ENCODE measurements around the gene ZNF81. TPM values are rescaled to one million over a fixed set of nuclear protein-coding genes. Genes with fewer than 3 reads are reported as not detected.
"Not testable (repeated sequence)": the region's sequence is repeated elsewhere in the genome, so short reads cannot be mapped to it uniquely, and the experiment has no call there.

The ZNF81 gene
- total and polyA plus RNA-seq, 4 donors = 0.74 to 5.4 (median 2.0) TPM

DNA sequence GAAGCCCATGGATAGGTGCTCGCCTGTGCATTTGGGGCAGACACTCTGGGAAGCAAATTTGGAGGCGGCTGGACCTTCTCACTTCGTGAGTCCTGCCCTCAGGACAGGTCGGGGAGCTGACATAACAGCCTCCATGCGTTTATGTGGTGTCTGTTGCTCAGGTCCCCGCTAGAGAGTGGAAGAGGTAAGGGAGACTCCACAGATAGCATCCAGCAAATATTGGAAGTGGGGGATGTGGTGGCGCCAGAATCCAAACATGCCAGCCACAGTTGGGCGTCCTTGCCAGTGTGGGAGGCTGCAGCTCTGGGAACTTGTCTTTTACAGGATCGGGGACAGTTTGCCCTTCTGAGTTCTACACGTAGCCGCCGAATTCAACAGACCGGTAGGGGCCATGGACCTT, 119.3 kb downstream of the ZNF81 start:
- TF ChIP-seq GABPA (IDR thresholded peaks at IDR 0.05 in 1 of 2, conservative IDR thresholded peaks at IDR 0.05 in 1 of 2) (no peak), HNF4G (IDR thresholded peaks at IDR 0.05) (no peak), REST (IDR thresholded peaks at IDR 0.05) (no peak), RAD21 (IDR thresholded peaks at IDR 0.05) (no peak), CTCF (IDR thresholded peaks at IDR 0.05; ENCODE audit: low read depth, low read length, missing input control) (no peak), YY1 (IDR thresholded peaks at IDR 0.05) (no peak), HNF4A (conservative IDR thresholded peaks at IDR 0.05) (no peak), FOXA2 (IDR thresholded peaks at IDR 0.05) (no peak), FOXA1 (IDR thresholded peaks at IDR 0.05) (no peak), TAF1 (conservative IDR thresholded peaks at IDR 0.05) (no peak), SP1 (IDR thresholded peaks at IDR 0.05) (no peak)
- TF ChIP-seq, protein P1, sequence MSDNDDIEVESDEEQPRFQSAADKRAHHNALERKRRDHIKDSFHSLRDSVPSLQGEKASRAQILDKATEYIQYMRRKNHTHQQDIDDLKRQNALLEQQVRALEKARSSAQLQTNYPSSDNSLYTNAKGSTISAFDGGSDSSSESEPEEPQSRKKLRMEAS (IDR thresholded peaks at IDR 0.05) = no peak
- TF ChIP-seq, protein P2, sequence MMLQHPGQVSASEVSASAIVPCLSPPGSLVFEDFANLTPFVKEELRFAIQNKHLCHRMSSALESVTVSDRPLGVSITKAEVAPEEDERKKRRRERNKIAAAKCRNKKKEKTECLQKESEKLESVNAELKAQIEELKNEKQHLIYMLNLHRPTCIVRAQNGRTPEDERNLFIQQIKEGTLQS (IDR thresholded peaks at IDR 0.05) = no peak
- TF ChIP-seq, protein P3, sequence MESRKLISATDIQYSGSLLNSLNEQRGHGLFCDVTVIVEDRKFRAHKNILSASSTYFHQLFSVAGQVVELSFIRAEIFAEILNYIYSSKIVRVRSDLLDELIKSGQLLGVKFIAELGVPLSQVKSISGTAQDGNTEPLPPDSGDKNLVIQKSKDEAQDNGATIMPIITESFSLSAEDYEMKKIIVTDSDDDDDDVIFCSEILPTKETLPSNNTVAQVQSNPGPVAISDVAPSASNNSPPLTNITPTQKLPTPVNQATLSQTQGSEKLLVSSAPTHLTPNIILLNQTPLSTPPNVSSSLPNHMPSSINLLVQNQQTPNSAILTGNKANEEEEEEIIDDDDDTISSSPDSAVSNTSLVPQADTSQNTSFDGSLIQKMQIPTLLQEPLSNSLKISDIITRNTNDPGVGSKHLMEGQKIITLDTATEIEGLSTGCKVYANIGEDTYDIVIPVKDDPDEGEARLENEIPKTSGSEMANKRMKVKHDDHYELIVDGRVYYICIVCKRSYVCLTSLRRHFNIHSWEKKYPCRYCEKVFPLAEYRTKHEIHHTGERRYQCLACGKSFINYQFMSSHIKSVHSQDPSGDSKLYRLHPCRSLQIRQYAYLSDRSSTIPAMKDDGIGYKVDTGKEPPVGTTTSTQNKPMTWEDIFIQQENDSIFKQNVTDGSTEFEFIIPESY (IDR thresholded peaks at IDR 0.05) = no peak
- peaks cover 0 to 17% (median 6%) of the 10 kb centered on the region in 4 donors for H3K9me3 ChIP-seq (ENCODE audit: control insufficient read depth in 4 of 4, low read length in 3 of 4)
- no peaks in the 10 kb centered on the region for H3K4me1 ChIP-seq (ENCODE audit: control insufficient read depth in 4 of 4, insufficient read depth in 4 of 4, low read length in 3 of 4)
- no peak overlapping the region for H3K4me3 ChIP-seq (ENCODE audit: low read depth in 1 of 3, low read length in 3 of 3)
- H3K27me3 ChIP-seq (ENCODE audit: control insufficient read depth in 4 of 4, insufficient read depth in 4 of 4, low read length in 3 of 4) = no peaks in the 10 kb centered on the region
- no peak overlapping the region for H3K27ac ChIP-seq (ENCODE audit: low read depth in 1 of 2, low read length in 2 of 2)
- no peak overlapping the region for H3K9ac ChIP-seq (ENCODE audit: low read depth in 1 of 2, low read length in 2 of 2)
- 77% methylated on average over 13 of the region's 13 CpGs for WGBS
- DNase-seq (ENCODE audit: low spot score) = no peak
- no peaks in the 10 kb centered on the region for H3K36me3 ChIP-seq (ENCODE audit: control insufficient read depth in 4 of 4, insufficient read depth in 3 of 4, low read depth in 1 of 4, low read length in 3 of 4)

DNA sequence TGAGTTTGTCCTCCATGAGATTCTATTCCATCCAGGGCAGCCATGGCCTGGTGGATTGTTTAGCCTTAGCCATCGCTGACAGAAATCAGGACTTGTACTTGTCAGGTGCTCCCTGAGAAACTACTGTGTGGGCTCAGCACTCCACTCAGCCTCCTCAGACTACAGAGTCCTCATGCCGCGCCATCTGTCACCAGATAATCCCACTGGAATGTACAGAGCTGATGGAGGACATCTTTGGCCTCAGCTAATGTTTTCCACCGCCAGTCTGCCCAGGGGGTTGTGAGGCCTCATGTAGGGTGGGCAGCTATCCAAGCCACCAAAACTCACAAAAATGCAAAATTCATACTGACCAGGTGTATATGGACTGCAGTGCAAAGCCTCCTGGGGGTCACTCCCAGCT, 121.5 kb downstream of the ZNF81 start:
- H3K4me1 ChIP-seq (ENCODE audit: control insufficient read depth in 4 of 4, insufficient read depth in 4 of 4, low read length in 3 of 4); H3K27ac ChIP-seq (ENCODE audit: low read depth in 1 of 2, low read length in 2 of 2); H3K27me3 ChIP-seq (ENCODE audit: control insufficient read depth in 4 of 4, insufficient read depth in 4 of 4, low read length in 3 of 4); H3K36me3 ChIP-seq (ENCODE audit: control insufficient read depth in 4 of 4, insufficient read depth in 3 of 4, low read depth in 1 of 4, low read length in 3 of 4); H3K9ac ChIP-seq (ENCODE audit: low read depth in 1 of 2, low read length in 2 of 2); DNase-seq (ENCODE audit: low spot score); H3K4me3 ChIP-seq (ENCODE audit: low read depth in 1 of 3, low read length in 3 of 3): not testable (repeated sequence)
- peaks cover 0 to 11% (median 5%) of the 10 kb centered on the region in 4 donors for H3K9me3 ChIP-seq (ENCODE audit: control insufficient read depth in 4 of 4, low read length in 3 of 4)
- 95% methylated on average over 4 of the region's 4 CpGs for WGBS
